ENCODE results near the gene POLR2J3.
"Not testable (repeated sequence)": the region's sequence is repeated elsewhere in the genome, so short reads cannot be mapped to it uniquely, and the experiment has no call there.

DNA sequence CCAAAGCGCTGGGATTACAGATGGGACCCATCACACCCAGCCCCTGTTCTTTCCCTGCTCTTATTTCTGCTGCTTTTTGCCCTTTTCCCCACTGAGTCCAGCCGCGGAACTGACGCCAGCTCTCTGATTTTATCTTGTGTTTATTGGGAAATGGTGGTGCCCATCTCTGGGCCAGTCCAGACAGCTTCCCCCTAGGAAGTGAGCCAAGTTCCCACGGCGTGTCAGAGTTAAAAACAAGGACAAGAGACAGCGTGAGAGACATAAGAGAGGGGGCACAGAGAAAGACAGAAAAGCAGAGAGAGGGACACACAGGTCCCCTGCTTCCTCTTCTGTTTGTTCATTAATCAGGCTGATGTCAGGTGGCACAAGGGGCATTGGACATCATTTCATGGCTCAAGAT lies 40.8 kb downstream of the POLR2J3 start:
- not testable (repeated sequence) for TF ChIP-seq CTCF, EZH2, EZH2phosphoT487 (IDR thresholded peaks at IDR 0.05)
